HL-60 (cell line): ENCODE data around the gene PARS2.

ENCODE experiments used
- DNase-seq, 2 experiments: peaks; one replicate each; pipeline ENCODE4 v3.0.0-alpha.2; 2010 to 2020; ENCODE audit warnings: low read depth in 1 of 2, low spot score in 1 of 2
- H3K27ac ChIP-seq: fragments of 250-450 bp; sonication (Bioruptor Pico); replicated peaks from 2 replicates; pipeline ENCODE4 v1.5.1; 2020; ENCODE audit warnings: mild to moderate bottlenecking, moderate library complexity
- H3K27me3 ChIP-seq: fragments of 250-450 bp; sonication (Bioruptor Pico); 2 replicates; pipeline ENCODE4 v1.5.1; 2021; ENCODE audit warnings: mild to moderate bottlenecking, moderate library complexity; ENCODE audit not compliant: insufficient read depth, poor library complexity, severe bottlenecking
- H3K4me3 ChIP-seq: replicated peaks from 2 replicates; pipeline ENCODE4 v1.5.1; 2011; ENCODE audit warnings: mild to moderate bottlenecking, control low read depth, low read length; ENCODE audit not compliant: insufficient read depth
- GABPA ChIP-seq: IDR thresholded peaks from 2 replicates; pipeline ENCODE4 v1.6.1; 2012; ENCODE audit warnings: low read depth
- POLR2AphosphoS5 ChIP-seq: IDR thresholded peaks from 2 replicates; pipeline ENCODE4 v1.6.1; 2012; ENCODE audit warnings: low read depth
- SPI1 ChIP-seq: IDR thresholded peaks from 2 replicates; pipeline ENCODE4 v1.6.1; 2012; ENCODE audit warnings: low read depth, mild to moderate bottlenecking, borderline replicate concordance
- TF ChIP-seq, protein P1 (sequence below): IDR thresholded peaks from 2 replicates; pipeline ENCODE4 v1.6.1; 2012; ENCODE audit warnings: low read depth; ENCODE audit not compliant: insufficient replicate concordance
- TF ChIP-seq, protein P2 (sequence below): IDR thresholded peaks from one replicate; pipeline ENCODE4 v1.5.1; 2011; ENCODE audit warnings: low read length, control low read depth, inconsistent platforms; ENCODE audit not compliant: insufficient read depth

PARS2 gene

DNA sequence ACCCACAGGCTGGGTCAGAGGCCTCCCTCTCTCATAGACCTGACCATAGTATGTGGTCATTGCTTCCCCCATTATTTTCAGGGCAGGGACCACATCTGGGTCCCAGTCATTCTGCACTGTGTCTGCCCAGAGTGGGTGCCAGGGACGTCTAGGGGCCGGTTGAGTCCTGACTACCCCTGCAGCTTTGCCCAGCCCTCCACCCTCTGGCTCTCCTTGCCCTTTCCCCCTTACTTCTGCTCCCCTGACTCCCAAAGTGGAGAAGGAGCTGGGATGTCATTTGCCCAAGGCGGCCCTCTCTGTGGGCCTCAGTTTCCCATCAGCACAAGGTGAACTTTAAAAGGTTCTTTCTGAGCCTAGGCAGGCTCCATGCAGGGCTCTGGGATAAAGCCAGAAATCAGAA lies 41.1 kb upstream of the PARS2 start:
- no peak overlapping the region for H3K27ac ChIP-seq
- H3K4me3 ChIP-seq, result no peak overlapping the region
- TF ChIP-seq, protein P1, sequence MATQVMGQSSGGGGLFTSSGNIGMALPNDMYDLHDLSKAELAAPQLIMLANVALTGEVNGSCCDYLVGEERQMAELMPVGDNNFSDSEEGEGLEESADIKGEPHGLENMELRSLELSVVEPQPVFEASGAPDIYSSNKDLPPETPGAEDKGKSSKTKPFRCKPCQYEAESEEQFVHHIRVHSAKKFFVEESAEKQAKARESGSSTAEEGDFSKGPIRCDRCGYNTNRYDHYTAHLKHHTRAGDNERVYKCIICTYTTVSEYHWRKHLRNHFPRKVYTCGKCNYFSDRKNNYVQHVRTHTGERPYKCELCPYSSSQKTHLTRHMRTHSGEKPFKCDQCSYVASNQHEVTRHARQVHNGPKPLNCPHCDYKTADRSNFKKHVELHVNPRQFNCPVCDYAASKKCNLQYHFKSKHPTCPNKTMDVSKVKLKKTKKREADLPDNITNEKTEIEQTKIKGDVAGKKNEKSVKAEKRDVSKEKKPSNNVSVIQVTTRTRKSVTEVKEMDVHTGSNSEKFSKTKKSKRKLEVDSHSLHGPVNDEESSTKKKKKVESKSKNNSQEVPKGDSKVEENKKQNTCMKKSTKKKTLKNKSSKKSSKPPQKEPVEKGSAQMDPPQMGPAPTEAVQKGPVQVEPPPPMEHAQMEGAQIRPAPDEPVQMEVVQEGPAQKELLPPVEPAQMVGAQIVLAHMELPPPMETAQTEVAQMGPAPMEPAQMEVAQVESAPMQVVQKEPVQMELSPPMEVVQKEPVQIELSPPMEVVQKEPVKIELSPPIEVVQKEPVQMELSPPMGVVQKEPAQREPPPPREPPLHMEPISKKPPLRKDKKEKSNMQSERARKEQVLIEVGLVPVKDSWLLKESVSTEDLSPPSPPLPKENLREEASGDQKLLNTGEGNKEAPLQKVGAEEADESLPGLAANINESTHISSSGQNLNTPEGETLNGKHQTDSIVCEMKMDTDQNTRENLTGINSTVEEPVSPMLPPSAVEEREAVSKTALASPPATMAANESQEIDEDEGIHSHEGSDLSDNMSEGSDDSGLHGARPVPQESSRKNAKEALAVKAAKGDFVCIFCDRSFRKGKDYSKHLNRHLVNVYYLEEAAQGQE, result no peak
- TF ChIP-seq SPI1 (no peak), GABPA (no peak), POLR2AphosphoS5 (no peak)
- TF ChIP-seq, protein P2, sequence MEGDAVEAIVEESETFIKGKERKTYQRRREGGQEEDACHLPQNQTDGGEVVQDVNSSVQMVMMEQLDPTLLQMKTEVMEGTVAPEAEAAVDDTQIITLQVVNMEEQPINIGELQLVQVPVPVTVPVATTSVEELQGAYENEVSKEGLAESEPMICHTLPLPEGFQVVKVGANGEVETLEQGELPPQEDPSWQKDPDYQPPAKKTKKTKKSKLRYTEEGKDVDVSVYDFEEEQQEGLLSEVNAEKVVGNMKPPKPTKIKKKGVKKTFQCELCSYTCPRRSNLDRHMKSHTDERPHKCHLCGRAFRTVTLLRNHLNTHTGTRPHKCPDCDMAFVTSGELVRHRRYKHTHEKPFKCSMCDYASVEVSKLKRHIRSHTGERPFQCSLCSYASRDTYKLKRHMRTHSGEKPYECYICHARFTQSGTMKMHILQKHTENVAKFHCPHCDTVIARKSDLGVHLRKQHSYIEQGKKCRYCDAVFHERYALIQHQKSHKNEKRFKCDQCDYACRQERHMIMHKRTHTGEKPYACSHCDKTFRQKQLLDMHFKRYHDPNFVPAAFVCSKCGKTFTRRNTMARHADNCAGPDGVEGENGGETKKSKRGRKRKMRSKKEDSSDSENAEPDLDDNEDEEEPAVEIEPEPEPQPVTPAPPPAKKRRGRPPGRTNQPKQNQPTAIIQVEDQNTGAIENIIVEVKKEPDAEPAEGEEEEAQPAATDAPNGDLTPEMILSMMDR, result no peak
- DNase-seq, result no peak
- H3K27me3 ChIP-seq, result no peaks in the 10 kb centered on the region

DNA sequence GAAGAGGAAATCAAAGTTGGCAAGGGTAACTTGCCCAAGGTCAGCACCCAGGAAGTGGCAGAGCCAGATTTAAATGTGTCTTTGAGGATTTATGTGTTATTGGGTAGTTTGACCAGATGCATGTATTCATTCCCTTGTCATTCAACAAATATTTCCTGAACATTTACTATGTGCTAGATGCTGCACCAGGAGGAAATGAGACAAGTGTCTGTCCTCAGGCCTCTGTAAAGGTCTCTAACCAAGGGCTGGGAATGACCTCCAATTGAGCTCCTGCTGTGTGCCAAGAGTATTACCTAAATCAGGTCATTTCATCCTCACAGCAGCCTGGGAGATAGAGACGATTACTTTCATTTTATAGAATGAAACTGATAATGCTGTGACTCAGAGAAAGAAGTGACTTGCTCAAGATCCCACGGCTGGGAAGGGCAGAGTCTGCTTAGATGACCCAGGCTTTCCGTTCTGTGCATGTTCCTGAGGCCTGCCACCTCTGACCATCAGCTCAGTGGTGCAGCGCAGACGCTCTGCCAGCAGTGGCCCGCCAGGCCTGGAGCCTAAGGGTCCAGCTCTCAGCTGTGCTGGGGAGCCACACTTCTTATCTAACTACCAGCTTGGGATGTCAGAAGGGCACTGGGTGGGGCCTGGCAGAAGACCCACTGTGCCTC lies 40.3 kb upstream of the PARS2 start:
- Histone ChIP-seq H3K4me3 (no peak overlapping the region), H3K27me3 (no peaks in the 10 kb centered on the region), H3K27ac (no peak overlapping the region)
- TF ChIP-seq, protein P1, result no peak
- TF ChIP-seq SPI1 (no peak), GABPA (no peak), POLR2AphosphoS5 (no peak)
- TF ChIP-seq, protein P2, result no peak
- DNase-seq, result no peak

- TF ChIP-seq, protein P1, result peak; percentile 76
- TF ChIP-seq, protein P2, result no peak
- TF ChIP-seq SPI1, result no peak
- H3K27me3 ChIP-seq, result no peaks in the 10 kb centered on the region
- H3K4me3 ChIP-seq, result no peak overlapping the region
- H3K27ac ChIP-seq, result no peak overlapping the region
- DNase-seq, result no peak
These were observed 39.6 kb upstream of the PARS2 start for GRCh38 chr1:54803761-54804470.
